Sciatic nerve (tissue), 2 donors: ENCODE measurements around the gene BST2. TPM values are rescaled to one million over a fixed set of nuclear protein-coding genes. Genes with fewer than 3 reads are reported as not detected.

Experiments
- ATAC-seq: fragments of 200-7000 bp; cut with Tn5 transposase; one replicate; pipeline ENCODE4 v1.9.1; 2020; ENCODE audit warnings: mild to moderate bottlenecking, moderate library complexity
- DNase-seq: peaks from one replicate; pipeline ENCODE4 v3.0.0-alpha.2; 2020; ENCODE audit warnings: low spot score
- intact Hi-C: fragments of 100-400 bp; cut with DNase I; formaldehyde crosslinking; loops from one replicate; pipeline ENCODE4 v1.14.2; 2022
- total RNA-seq: library from RNA; stranded (reverse); fragmentation: NEBNext Ultra II Directional; extraction: Animal tissue kit (Norgen Biotek cat#: 25700); gene quantifications from one replicate; pipeline ENCODE4 v1.2.1, GENCODE V29; 2021
- donor health status: DM: no; HTN: no; CAD: no.
- donor health status: DM: no; HTN: no; CAD: no.

Gene BST2
- total RNA-seq, 1 donor from 2014 or later: 80.0 TPM

- DNase-seq (peak; percentile 72), ATAC-seq (peak; percentile 22)
- intact Hi-C loops: no loop called here
Observed at GRCh38 chr19:17420475-17420924, 15.1 kb upstream of the BST2 start.

GRCh38 chr19:17419621-17420474, 14.4 kb upstream of the BST2 start, which contains the start of gene MVB12A:
Gene MVB12A, plus strand, starts transcription at chr19:17420047. Its CDS starts 89 bp downstream, at chr19:17420136.
- intact Hi-C loops: no loop called here
- ATAC-seq (peak; percentile 98), DNase-seq (peak; percentile 98)

GRCh38 chr19:17419154-17419620, 13.8 kb upstream of the BST2 start:
- intact Hi-C loops: no loop called here
- DNase-seq: no peak
- ATAC-seq: no peak

- intact Hi-C loops: no loop called here
- no peak for ATAC-seq
Observed at GRCh38 chr19:17418710-17419109, 13.3 kb upstream of the BST2 start.

GRCh38 chr19:17415121-17415520, 9.7 kb upstream of the BST2 start:
- DNase-seq (no peak), ATAC-seq (no peak)
- intact Hi-C loops: no loop called here

More at GRCh38 chr19:17418710-17419109, 13.3 kb upstream of the BST2 start:
- DNase-seq: no peak

- intact Hi-C loops: no loop called here
- no peak for DNase-seq
- no peak for ATAC-seq
Observed at GRCh38 chr19:17414097-17414496, 8.7 kb upstream of the BST2 start.

GRCh38 chr19:17411801-17412200, 6.4 kb upstream of the BST2 start:
- intact Hi-C loops: no loop called here
- no peak for DNase-seq

GRCh38 chr19:17409990-17410389, 4.6 kb upstream of the BST2 start:
- intact Hi-C loops: no loop called here
- DNase-seq: no peak
- no peak for ATAC-seq

More at GRCh38 chr19:17411801-17412200, 6.4 kb upstream of the BST2 start:
- no peak for ATAC-seq

- no peak for ATAC-seq
- no peak for DNase-seq
- intact Hi-C loops: no loop called here
Observed at GRCh38 chr19:17406887-17407196, 1.4 kb upstream of the BST2 start.

- ATAC-seq (no peak), DNase-seq (no peak)
- intact Hi-C loops: no loop called here
Observed at GRCh38 chr19:17406046-17406886, 836 bp upstream of the BST2 start.

GRCh38 chr19:17404621-17405249, 695 bp downstream of the BST2 start:
- no peak for DNase-seq
- no peak for ATAC-seq
- intact Hi-C loops: no loop called here

- intact Hi-C loops: no loop called here
- no peak for ATAC-seq
- DNase-seq: no peak
Observed at GRCh38 chr19:17404015-17404414, 1.4 kb downstream of the BST2 start.

GRCh38 chr19:17402982-17403855, 2.2 kb downstream of the BST2 start:
- intact Hi-C loops: no loop called here
- DNase-seq (no peak), ATAC-seq (peak; percentile 32)

GRCh38 chr19:17401628-17402027, 3.8 kb downstream of the BST2 start:
- intact Hi-C loops: no loop called here
- ATAC-seq (no peak), DNase-seq (no peak)

GRCh38 chr19:17398902-17399527, 6.4 kb downstream of the BST2 start:
- intact Hi-C loops: no loop called here

GRCh38 chr19:17394891-17395415, 10.5 kb downstream of the BST2 start:
- peak; percentile 82 for DNase-seq
- intact Hi-C loops: no loop called here
- ATAC-seq: peak; percentile 51

More at GRCh38 chr19:17398902-17399527, 6.4 kb downstream of the BST2 start:
- ATAC-seq: no peak
- DNase-seq: no peak

- intact Hi-C loops: no loop called here
- ATAC-seq (no peak), DNase-seq (no peak)
Observed at GRCh38 chr19:17393914-17394313, 11.5 kb downstream of the BST2 start, which contains the start of gene CCDC194. Gene CCDC194, minus strand, starts transcription at chr19:17394196. Its CDS starts 38 bp downstream, at chr19:17394158.

GRCh38 chr19:17393002-17393401, 12.4 kb downstream of the BST2 start:
- DNase-seq (no peak), ATAC-seq (no peak)
- intact Hi-C loops: no loop called here
